ENCODE results near the gene SECISBP2.

GRCh38 chr9:89404074-89404473 lies 85.8 kb downstream of the SECISBP2 start:
- no peak for TF ChIP-seq CTCF (IDR thresholded peaks at IDR 0.05)
- TF ChIP-seq EZH2 (IDR thresholded peaks at IDR 0.05): no peak
- TF ChIP-seq EZH2phosphoT487 (IDR thresholded peaks at IDR 0.05): no peak
